ENCODE results near the gene PCMT1.
"Not testable (repeated sequence)": the region's sequence is repeated elsewhere in the genome, so short reads cannot be mapped to it uniquely, and the experiment has no call there.

Gene PCMT1

GRCh38 chr6:149746147-149746946 lies 3.2 kb upstream of the PCMT1 start, which contains the start of gene NUP43:
NUP43 (minus strand) TSS chr6:149746529; CDS start chr6:149746495, 34 bp downstream.
- H3K4me3 ChIP-seq (replicated peaks; ENCODE audit: insufficient read depth, low read length) = peak within 1 kb of the TSS; percentile 89
- TF ChIP-seq CTCF (IDR thresholded peaks at IDR 0.05; ENCODE audit: insufficient read depth, low read length) = peak; percentile 19
- no peak for TF ChIP-seq SPI1 (IDR thresholded peaks at IDR 0.05; ENCODE audit: borderline replicate concordance, low read depth)
- no peak for TF ChIP-seq GABPA (IDR thresholded peaks at IDR 0.05; ENCODE audit: low read depth)
- TF ChIP-seq REST (IDR thresholded peaks at IDR 0.05; ENCODE audit: insufficient replicate concordance, low read depth) = no peak
- peak; percentile 17; the same call in 1 of the 2 replicates for TF ChIP-seq POLR2AphosphoS5 (IDR thresholded peaks at IDR 0.05; ENCODE audit: low read depth)
- H3K27ac ChIP-seq (replicated peaks) = peak within 1 kb of the TSS; percentile 60
- H3K27me3 ChIP-seq (ENCODE audit: insufficient read depth, poor library complexity, severe bottlenecking) = no peaks in the 10 kb centered on the region
- peak; percentile 88 to 95 for DNase-seq (ENCODE audit: low read depth in 1 of 2, low spot score in 1 of 2)

GRCh38 chr6:149749082-149749593 lies 403 bp upstream of the PCMT1 start:
- Histone ChIP-seq H3K27ac (replicated peaks) (peak overlapping the region; percentile 93), H3K4me3 (replicated peaks; ENCODE audit: insufficient read depth, low read length) (peak overlapping the region; percentile 86)
- peak; percentile 8; the same call in 1 of the 2 replicates for TF ChIP-seq SPI1 (IDR thresholded peaks at IDR 0.05; ENCODE audit: borderline replicate concordance, low read depth)
- not testable (repeated sequence) for DNase-seq (ENCODE audit: low read depth in 1 of 2, low spot score in 1 of 2); H3K27me3 ChIP-seq (ENCODE audit: insufficient read depth, poor library complexity, severe bottlenecking)

GRCh38 chr6:149750136-149750609 lies 632 bp downstream of the PCMT1 start:
- H3K27ac ChIP-seq (replicated peaks) = peak overlapping the region; percentile 93
- peak overlapping the region; percentile 86 for H3K4me3 ChIP-seq (replicated peaks; ENCODE audit: insufficient read depth, low read length)
- peak; percentile 81 for TF ChIP-seq REST (IDR thresholded peaks at IDR 0.05; ENCODE audit: insufficient replicate concordance, low read depth)
- TF ChIP-seq GABPA (IDR thresholded peaks at IDR 0.05; ENCODE audit: low read depth) = no peak
- TF ChIP-seq SPI1 (IDR thresholded peaks at IDR 0.05; ENCODE audit: borderline replicate concordance, low read depth) = no peak
- TF ChIP-seq POLR2AphosphoS5 (IDR thresholded peaks at IDR 0.05; ENCODE audit: low read depth) = peak; percentile 49
- H3K27me3 ChIP-seq (ENCODE audit: insufficient read depth, poor library complexity, severe bottlenecking) = no peaks in the 10 kb centered on the region
- peak; percentile 58 to 71 for DNase-seq (ENCODE audit: low read depth in 1 of 2, low spot score in 1 of 2)

GRCh38 chr6:149751239-149751638 lies 1.7 kb downstream of the PCMT1 start:
- Histone ChIP-seq H3K4me3 (replicated peaks; ENCODE audit: insufficient read depth, low read length) (peak overlapping the region; percentile 86), H3K27me3 (ENCODE audit: insufficient read depth, poor library complexity, severe bottlenecking) (no peaks in the 10 kb centered on the region), H3K27ac (replicated peaks) (peak overlapping the region; percentile 93)
- TF ChIP-seq SPI1 (IDR thresholded peaks at IDR 0.05; ENCODE audit: borderline replicate concordance, low read depth) (no peak), GABPA (IDR thresholded peaks at IDR 0.05; ENCODE audit: low read depth) (no peak), CTCF (IDR thresholded peaks at IDR 0.05; ENCODE audit: insufficient read depth, low read length) (no peak), REST (IDR thresholded peaks at IDR 0.05; ENCODE audit: insufficient replicate concordance, low read depth) (no peak), POLR2AphosphoS5 (IDR thresholded peaks at IDR 0.05; ENCODE audit: low read depth) (no peak)
- DNase-seq (ENCODE audit: low read depth in 1 of 2, low spot score in 1 of 2) = no peak

- H3K4me3 ChIP-seq (replicated peaks; ENCODE audit: insufficient read depth, low read length) = peak overlapping the region; percentile 86
- peak overlapping the region; percentile 93 for H3K27ac ChIP-seq (replicated peaks)
- not testable (repeated sequence) for DNase-seq (ENCODE audit: low read depth in 1 of 2, low spot score in 1 of 2); H3K27me3 ChIP-seq (ENCODE audit: insufficient read depth, poor library complexity, severe bottlenecking)
These were observed 2.4 kb downstream of the PCMT1 start for GRCh38 chr6:149751920-149752319.
